Superior temporal gyrus (tissue), 1 donor: ENCODE measurements around the gene SREBF1.

Source experiments
- DNase-seq: peaks from one replicate; pipeline ENCODE4 v3.0.0-alpha.2; 2016; ENCODE audit errors: extremely low spot score

The SREBF1 gene

GRCh38 chr17:17841601-17842025 lies 4.8 kb upstream of the SREBF1 start:
- no peak for DNase-seq

DNA sequence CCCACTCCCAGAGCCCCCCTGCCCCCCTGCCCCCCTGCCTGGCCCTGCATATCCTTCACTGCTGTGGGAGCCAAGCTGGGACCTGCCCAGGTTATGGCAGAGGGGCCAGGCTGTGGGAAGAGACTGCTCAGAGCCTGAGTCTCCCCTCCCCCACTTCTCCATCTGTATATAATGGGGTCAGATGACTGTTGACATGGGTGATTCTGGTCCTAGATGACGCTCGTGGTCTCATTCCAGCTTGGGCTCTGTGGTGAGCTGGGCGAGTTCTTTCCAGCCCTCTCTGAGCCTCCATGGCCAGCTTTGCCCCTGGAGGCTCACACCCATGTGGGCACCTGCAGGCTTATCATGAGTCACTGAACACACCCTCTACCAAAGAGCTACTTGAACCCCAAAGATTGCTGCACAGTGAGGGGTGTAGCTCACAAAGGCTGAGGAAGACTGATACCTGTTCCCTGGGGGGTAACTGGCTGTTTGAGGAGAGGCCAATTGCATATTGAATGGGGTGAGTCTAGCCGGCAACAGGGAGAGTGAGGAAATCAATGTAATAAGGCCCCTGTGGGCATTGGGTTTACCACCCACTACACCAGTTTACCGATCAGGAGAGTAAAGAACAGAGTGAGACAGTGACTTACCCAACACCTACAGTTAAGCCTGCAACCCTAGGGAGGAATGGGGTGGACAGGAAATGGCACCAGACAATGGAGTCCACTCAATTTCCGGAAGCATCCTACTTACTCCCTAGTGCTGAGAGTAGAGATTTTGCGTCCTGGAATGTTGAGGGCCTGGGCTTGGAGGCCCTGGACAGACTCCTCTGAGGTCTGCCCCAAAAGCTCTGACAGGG lies 4.2 kb upstream of the SREBF1 start:
- peak; percentile 80 for DNase-seq

DNA sequence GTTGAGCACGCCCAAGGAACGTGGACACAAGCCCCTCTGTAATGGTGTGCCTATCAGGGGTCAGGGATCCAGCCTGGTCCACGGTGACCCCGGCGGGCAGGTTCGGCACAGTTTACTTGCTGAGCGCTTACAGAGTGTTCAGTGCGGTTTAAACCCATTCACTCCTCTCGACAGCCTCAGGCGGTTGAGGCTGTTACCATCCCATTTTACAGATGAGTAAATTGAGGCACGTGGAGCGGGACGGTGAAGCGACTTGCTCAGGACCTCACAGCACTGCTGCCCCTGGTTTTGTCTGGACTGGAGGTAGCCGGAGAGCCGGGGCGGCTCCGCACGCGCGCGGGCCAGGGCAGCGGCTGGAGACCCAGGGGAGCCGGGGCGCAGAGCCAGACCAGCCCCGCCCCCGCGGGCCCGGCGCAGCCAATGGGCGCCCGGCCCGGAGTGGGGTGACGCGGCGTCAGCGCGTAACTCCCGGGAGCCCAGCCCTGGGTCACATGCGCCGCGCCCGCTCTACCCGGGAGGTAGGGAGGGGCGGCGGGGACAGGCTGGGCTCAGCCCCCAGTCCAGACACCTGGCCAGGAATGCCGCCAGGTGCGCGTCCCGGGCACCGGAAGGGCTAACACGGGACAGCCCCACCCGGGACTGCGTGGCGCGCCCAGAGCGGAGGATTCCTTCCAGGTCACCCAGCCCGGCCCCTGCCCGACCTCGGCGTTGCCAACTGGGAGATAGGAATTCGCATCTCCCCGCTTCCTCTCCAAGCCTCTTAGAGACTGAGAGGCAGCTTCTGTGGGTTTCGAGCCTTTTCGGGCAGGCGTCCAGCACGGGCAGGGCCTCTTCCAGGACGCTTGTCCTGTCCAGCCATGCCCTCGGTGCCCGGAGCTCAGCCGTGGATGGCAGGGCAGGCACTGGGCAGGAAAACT lies 3.3 kb upstream of the SREBF1 start:
- peak; percentile 88 for DNase-seq

DNA sequence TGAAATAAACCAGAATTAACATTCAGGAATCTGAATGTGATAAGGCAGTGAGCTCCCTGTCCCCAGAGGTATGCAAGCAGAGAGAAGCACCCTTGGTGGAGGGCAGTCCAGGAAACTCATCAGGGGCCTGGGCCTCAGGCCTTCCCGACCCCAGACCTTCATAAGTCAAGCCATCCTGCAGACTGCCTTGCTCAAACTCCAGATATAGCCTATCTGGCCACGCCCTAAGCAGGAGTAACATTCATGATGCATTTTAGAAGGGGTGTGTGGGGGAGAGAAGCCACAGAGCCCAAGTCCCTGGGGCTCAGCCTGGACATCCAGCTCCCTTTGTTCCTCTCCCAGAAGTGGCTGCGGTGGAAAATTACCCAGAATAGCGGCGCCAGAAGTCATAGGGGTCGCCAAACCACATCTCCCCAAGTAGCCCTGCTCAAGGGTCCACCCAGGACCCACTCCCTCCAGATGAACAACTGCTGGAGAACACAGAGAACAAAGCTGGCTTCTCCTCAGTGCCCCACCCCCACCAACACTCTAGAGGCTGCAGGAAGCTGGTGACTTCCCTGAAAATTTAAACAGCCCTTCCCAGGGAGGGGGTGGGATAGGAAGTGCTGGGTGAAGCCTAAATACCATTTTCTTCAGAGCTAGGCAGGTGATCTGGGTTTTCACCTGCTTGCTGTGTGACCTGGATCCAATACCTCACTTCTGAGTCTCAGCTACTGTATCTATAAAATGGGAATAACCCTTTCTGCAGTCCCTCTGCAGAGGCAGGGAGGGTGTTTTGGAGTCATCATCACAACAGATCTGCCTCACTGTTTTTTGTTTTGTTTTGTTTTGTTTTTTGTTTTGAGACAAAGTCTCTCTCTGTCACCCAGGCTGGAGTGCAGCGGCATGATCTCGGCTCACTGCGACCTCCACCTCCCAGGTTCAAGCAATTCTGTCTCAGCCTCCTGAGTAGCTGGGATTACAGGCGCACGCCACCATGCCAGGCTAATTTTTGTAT lies 1.5 kb upstream of the SREBF1 start:
- peak; percentile 66 for DNase-seq

- DNase-seq: no peak
Measured at GRCh38 chr17:17837380-17837821, 615 bp upstream of the SREBF1 start.

GRCh38 chr17:17836250-17836817 lies 452 bp downstream of the SREBF1 start:
- peak; percentile 99 for DNase-seq

GRCh38 chr17:17835415-17836249 lies 1.2 kb downstream of the SREBF1 start:
- DNase-seq: no peak

DNA sequence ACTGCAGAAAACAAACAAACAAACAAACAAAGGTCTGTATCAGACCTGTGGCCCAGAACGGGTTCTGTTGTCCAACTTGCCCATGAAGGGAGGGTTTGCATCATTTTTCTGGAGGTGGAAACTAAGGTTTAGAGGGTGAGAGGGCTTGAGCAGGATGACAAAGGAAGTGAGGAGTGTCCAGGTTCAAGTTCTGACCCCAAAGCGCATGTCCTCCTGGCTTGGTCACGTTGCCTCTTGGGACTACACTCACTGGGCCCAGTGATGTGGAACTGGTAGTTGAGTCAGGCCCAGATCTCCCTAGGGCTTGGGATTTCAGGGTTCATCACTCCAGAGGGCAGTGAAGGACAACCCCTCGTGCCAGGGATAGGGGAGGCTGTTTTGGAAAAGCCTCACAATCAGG lies 1.8 kb downstream of the SREBF1 start:
- DNase-seq: no peak

DNA sequence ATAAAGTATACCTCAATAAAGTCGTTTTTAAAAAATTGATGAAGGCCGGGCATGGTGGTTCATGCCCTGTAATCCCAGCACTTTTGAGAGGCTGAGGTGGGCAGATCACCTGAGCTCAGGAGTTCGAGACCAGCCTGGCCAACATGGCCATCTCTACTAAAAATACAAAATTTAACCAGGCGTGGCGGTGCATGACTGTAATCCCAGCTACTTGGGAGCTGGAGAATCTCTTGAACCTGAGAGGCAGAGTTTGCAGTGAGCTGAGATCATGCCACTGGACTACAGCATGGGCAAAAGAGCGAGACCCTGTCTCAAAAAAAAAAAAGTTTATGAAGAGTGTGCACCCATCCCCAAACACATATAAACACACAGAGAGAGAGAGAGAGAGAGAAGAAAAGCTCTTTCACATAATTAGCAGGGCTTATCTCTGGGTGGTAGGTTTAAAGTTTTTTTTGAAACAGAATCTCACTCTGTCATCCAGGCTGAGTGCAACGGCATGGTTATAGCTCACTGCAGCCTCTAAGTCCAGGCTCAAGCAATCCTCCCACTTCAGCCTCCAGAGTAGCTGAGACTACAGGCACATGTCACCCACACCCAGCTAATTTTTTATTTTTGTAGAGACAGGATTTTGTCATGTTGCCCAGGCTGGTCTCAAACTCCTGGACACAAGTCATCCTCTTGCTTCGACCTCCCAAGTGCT lies 3.0 kb downstream of the SREBF1 start:
- no peak for DNase-seq

DNA sequence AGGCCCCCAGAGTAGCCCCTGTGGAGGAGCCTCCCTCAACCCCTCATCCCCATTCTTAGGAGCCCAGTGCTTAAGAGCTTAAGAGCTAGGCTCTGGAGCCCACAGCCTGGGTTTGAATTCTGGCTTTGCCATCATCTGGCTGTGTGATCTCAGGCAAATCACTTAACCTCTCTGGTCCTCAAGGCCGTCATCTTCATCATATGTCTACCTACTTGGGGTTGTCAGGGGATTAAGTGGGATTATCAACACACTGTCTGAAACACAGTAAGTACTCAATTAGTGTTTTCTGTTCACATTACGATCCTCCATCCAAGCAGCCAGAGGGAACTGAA lies 4.8 kb downstream of the SREBF1 start:
- no peak for DNase-seq

DNA sequence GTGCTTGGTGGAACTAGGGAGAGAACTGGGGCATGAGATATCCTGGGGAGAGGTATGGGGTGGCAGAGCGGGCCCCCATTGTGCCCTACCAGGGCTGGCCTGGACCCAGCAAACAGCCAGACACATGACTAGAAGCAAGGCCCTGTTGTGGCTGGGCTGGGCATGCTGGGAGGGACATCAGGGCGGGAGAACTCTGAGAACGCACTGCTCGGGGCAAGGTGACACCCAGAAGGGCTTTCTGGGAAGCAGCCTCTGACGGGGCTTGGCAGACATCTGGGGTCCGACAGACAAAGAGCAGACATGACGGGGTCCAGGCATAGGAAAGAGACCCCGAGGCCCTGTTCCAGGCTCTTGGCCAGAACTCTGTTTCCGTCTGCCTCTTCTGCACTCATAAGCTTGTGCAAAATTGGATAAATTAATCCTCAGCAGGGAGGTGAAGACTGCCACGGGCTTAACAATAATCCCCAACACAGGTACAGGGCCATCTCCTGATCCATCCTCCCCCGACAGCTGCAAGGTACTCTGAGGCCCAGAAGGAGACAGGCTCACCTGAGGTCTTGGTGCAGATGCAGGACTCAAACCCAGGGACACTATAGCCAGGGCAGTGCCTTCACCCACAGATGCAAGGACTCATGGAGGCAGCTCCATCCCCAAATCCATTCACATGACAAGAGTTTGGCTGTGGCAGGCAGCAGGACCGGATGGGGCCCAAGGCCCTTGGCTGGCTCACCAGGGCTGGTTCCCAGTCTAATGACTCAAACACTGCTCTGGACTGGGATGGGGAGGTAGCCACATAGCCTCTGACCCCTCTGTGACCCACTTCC lies 5.4 kb downstream of the SREBF1 start:
- DNase-seq: no peak

DNA sequence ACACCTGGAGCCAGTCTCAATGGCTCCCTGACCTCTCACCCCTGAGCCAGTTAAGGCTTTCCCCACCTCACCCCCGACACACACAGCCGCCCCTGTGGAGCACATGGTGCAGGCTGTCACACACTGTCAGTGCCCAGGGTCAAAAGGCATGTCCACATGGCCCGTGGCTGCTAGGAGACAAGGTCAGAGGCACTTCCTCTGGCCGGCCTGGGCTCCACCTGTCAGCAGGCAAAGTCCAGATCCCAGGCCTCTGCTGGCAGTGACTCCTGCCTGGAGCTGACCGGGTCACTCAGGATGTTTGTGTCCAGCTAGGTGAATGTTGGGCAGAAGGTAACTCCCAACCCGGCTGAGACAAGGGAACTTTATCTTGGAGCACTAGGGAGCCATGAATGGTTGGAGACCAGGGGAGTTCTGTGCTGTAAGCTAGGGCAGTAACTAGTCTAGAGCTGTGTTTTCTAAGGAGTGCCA lies 6.0 kb downstream of the SREBF1 start:
- no peak for DNase-seq

GRCh38 chr17:17830269-17830567 lies 6.6 kb downstream of the SREBF1 start:
- DNase-seq: no peak

- no peak for DNase-seq
Measured at GRCh38 chr17:17827826-17828621, 8.8 kb downstream of the SREBF1 start.

DNA sequence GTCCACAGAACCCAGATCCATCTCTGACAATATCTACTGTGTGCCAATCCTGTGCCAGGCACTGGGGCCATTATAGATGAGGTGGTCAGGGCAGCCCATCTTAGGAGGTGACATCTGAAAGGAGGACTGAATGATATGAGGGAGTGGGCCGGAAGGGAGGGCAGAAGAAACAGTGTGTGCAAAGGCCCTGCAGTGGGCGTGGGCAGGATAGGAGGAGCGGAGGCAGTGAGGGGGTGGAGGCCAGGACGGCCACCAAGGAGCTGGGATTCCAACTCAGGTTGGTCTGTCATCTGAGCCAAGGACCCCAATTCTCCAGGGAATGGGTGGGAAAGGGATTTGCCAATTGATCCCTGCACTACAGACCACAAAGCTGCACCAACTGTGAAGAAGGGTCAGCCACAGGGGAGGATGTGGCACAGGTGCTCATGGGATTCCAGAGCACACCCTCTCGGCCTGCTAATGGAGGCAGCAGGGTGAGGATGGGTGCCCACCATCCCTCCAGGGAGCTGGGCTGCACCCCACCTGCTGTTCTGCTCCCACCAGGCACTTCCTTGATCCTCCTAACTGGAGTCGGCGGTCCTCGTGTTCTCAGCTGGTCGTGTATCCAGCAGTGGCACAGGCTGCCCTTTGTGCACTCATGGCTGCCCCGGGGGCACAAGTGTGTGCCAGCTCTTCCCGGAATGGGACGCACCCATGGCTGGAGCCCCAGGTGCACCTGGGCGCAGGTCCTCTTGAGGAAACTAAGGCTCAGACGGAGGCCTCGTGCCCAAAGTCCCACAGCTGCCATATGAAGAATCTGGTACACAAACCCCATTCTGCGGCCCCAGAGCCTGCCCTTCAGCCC lies 9.6 kb downstream of the SREBF1 start:
- DNase-seq: no peak

GRCh38 chr17:17826342-17826713 lies 10.5 kb downstream of the SREBF1 start:
- DNase-seq: no peak
